ENCODE measurements around the gene FBXW9. TPM values are rescaled to one million over a fixed set of nuclear protein-coding genes. Genes with fewer than 3 reads are reported as not detected.
"Not testable (repeated sequence)": the region's sequence is repeated elsewhere in the genome, so short reads cannot be mapped to it uniquely, and the experiment has no call there.

The FBXW9 gene
- total and polyA plus RNA-seq, 3 experiments from 2014 or later: 5.9 to 8.1 (median 7.9) TPM

DNA sequence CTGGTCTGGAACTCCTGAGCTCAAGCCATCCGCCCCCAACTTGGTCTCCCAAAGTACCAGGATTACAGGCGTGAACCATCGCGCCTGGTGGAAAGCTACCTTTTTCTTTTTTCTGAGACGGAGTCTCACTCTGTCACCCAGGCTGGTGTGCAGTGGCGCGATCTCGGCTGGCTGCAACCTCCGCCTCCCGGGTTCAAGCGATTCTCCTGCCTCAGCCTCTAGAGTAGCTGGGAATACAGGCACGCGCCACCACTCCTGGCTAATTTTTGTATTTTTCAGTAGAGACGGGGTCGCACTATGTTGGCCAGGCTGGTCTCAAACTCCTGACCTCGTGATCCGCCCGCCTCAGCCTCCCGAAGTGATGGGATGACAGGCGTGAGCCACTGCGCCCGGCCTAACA lies 994 bp upstream of the FBXW9 start:
- H3K4me1 Mint-ChIP-seq: peaks cover 10 to 15% (median 12%) of the 10 kb centered on the region in 3 donors
- not testable (repeated sequence) for H3K9me3 ChIP-seq (ENCODE audit: low read length); DNase-seq; H3K9me3 Mint-ChIP-seq; H3K36me3 ChIP-seq (ENCODE audit: insufficient read depth, low read length); H3K27me3 ChIP-seq (ENCODE audit: insufficient read depth, low read length, poor library complexity, severe bottlenecking); H3K4me3 ChIP-seq (ENCODE audit: low read length); H3K27me3 Mint-ChIP-seq
- peaks cover 0 to 28% (median 0%) of the 10 kb centered on the region in 3 donors for H3K36me3 Mint-ChIP-seq
- Histone ChIP-seq H3K27ac (ENCODE audit: low read depth, low read length) (peak overlapping the region; percentile 79), H3K4me1 (ENCODE audit: insufficient read depth, low read length) (peaks cover 12% of the 10 kb centered on the region)
- ChIA-PET POLR2A (interaction anchor here (1.7 to 2.4 kb wide), 2 partner anchors 24 to 37 kb away, joined by 7 to 9 read pairs; partner anchors contain the start of gene TRIR), CTCF (interaction anchor here (0.9 to 1.4 kb wide), 3 partner anchors 19 to 61 kb away, joined by 3 to 5 read pairs (median 4); partner anchors contain the start of gene TRIR)
- peak overlapping the region in 6 of 7 donors; percentile 8 to 98 (median 42) for H3K4me3 Mint-ChIP-seq
- peak overlapping the region in 3 of 8 donors; percentile 57 to 99 (median 99) for H3K27ac Mint-ChIP-seq

DNA sequence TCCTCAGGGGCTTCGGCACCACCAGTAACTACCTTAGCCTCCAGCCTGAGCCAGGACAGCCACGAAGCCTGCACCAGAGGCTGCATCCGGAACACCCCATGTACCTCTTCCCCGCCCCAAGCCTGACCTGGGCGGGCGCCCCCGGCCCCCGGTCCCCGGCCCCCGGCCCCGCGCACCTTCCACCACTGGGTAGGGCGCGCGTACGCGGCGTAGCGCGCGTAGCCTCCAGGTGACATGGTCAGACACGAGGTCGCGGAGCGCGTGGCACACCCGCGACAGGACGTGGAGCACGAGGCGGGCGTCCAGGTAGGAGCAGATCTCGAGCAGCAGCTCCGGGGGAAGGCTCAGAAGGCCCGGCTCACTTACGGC lies 450 bp downstream of the FBXW9 start:
- CTCF ChIA-PET: interaction anchor here (0.8 to 1.6 kb wide), 4 partner anchors 11 to 64 kb away, joined by 3 to 5 read pairs (median 4); partner anchors contain the start of gene DHPS
- Histone ChIP-seq H3K9me3 (ENCODE audit: low read length) (no peaks in the 10 kb centered on the region), H3K27me3 (ENCODE audit: insufficient read depth, low read length, poor library complexity, severe bottlenecking) (no peaks in the 10 kb centered on the region), H3K4me1 (ENCODE audit: insufficient read depth, low read length) (peaks cover 12% of the 10 kb centered on the region), H3K4me3 (ENCODE audit: low read length) (peak overlapping the region; percentile 58), H3K36me3 (ENCODE audit: insufficient read depth, low read length) (no peaks in the 10 kb centered on the region), H3K27ac (ENCODE audit: low read depth, low read length) (peak overlapping the region; percentile 79)
- Mint-ChIP-seq H3K4me1 (peaks cover 10 to 15% (median 12%) of the 10 kb centered on the region in 3 donors), H3K9me3 (no peaks in the 10 kb centered on the region), H3K27ac (peak overlapping the region in 6 of 8 donors; percentile 60 to 98 (median 78)), H3K36me3 (peaks cover 0 to 14% (median 0%) of the 10 kb centered on the region in 3 donors), H3K27me3 (peaks cover 0 to 3% of the 10 kb centered on the region in 2 donors), H3K4me3 (peak overlapping the region; percentile 87 to 98 (median 92))
- POLR2A ChIA-PET: interaction anchor here (0.5 to 2.4 kb wide), 7 partner anchors 14 to 772 kb away, joined by 3 to 11 read pairs (median 7); partner anchors contain the start of genes DHPS and TRIR
- no peak for DNase-seq

DNA sequence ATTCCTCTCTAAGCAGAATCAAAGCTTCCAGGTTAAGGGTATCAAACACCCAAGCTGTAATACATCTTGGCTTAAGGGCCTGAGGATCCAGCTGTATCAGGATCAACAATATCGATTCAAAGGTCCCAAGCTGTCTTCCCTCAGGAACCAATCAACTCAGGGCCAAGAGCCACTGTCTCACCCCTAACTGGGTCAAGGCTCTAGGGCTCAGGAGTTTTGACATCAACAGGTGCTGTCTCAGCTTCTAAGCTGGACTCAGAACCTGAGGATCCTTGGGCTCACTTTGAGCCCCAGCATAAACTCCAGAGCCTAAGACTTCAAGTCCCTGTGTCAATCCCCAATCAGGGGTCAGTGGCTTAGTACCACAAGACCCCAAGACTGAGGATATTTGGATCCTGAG lies 917 bp downstream of the FBXW9 start:
- H3K36me3 Mint-ChIP-seq: peaks cover 0 to 10% (median 0%) of the 10 kb centered on the region in 3 donors
- CTCF ChIA-PET: interaction anchor here (1.1 to 1.6 kb wide), 2 partner anchors 10 to 14 kb away, joined by 3 to 5 read pairs; partner anchors contain the start of gene DHPS
- H3K27ac Mint-ChIP-seq: peak overlapping the region in 5 of 8 donors; percentile 60 to 85 (median 71)
- peaks cover 0 to 3% of the 10 kb centered on the region in 2 donors for H3K27me3 Mint-ChIP-seq
- no peaks in the 10 kb centered on the region for H3K36me3 ChIP-seq (ENCODE audit: insufficient read depth, low read length)
- peak overlapping the region; percentile 64 to 98 (median 79) for H3K4me3 Mint-ChIP-seq
- no peaks in the 10 kb centered on the region for H3K27me3 ChIP-seq (ENCODE audit: insufficient read depth, low read length, poor library complexity, severe bottlenecking)
- peaks cover 10 to 15% (median 12%) of the 10 kb centered on the region in 3 donors for H3K4me1 Mint-ChIP-seq
- POLR2A ChIA-PET: interaction anchor here (1.0 to 2.4 kb wide), 3 partner anchors 14 to 39 kb away, joined by 4 to 9 read pairs (median 9); partner anchors contain the start of genes DHPS and TRIR
- DNase-seq: no peak
- H3K4me1 ChIP-seq (ENCODE audit: insufficient read depth, low read length): peaks cover 12% of the 10 kb centered on the region
- no peaks in the 10 kb centered on the region for H3K9me3 Mint-ChIP-seq
- no peaks in the 10 kb centered on the region for H3K9me3 ChIP-seq (ENCODE audit: low read length)
- H3K4me3 ChIP-seq (ENCODE audit: low read length): peak overlapping the region; percentile 58
- no peak overlapping the region for H3K27ac ChIP-seq (ENCODE audit: low read depth, low read length)

DNA sequence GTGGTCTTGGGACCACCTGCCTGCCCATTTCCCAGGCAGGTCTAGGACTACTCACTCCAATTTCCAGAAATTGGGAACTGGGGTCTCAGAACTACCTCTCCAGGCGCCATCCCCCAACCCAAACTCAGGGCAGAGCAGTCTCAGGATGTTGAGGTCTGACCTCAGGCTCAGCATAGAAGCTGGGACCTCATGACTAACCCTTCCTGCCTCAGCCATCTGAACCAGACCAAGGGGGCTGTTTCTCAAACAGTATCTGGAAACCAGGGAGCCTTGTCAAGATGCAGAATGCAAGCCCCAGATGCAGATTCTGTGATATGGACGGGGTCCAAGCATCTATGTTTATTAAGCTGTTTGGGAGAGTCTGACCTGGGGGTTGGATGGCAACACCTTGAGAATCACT lies 1.3 kb downstream of the FBXW9 start:
- H3K4me3 ChIP-seq (ENCODE audit: low read length): peak overlapping the region; percentile 58
- peaks cover 12% of the 10 kb centered on the region for H3K4me1 ChIP-seq (ENCODE audit: insufficient read depth, low read length)
- ChIA-PET CTCF (interaction anchor here (1.1 to 1.6 kb wide), 2 partner anchors 9 to 13 kb away, joined by 3 to 5 read pairs; partner anchors contain the start of gene DHPS), POLR2A (no interaction called here)
- no peaks in the 10 kb centered on the region for H3K27me3 ChIP-seq (ENCODE audit: insufficient read depth, low read length, poor library complexity, severe bottlenecking)
- H3K4me1 Mint-ChIP-seq: peaks cover 10 to 15% (median 12%) of the 10 kb centered on the region in 3 donors
- H3K27ac ChIP-seq (ENCODE audit: low read depth, low read length): no peak overlapping the region
- no peaks in the 10 kb centered on the region for H3K9me3 ChIP-seq (ENCODE audit: low read length)
- H3K36me3 ChIP-seq (ENCODE audit: insufficient read depth, low read length): no peaks in the 10 kb centered on the region
- peak overlapping the region in 1 of 8 donors; percentile 17 for H3K27ac Mint-ChIP-seq
- H3K36me3 Mint-ChIP-seq: peaks cover 0 to 8% (median 0%) of the 10 kb centered on the region in 3 donors
- no peak for DNase-seq
- no peaks in the 10 kb centered on the region for H3K9me3 Mint-ChIP-seq
- peaks cover 0 to 3% of the 10 kb centered on the region in 2 donors for H3K27me3 Mint-ChIP-seq
- peak overlapping the region in 6 of 7 donors; percentile 14 to 82 (median 46) for H3K4me3 Mint-ChIP-seq

DNA sequence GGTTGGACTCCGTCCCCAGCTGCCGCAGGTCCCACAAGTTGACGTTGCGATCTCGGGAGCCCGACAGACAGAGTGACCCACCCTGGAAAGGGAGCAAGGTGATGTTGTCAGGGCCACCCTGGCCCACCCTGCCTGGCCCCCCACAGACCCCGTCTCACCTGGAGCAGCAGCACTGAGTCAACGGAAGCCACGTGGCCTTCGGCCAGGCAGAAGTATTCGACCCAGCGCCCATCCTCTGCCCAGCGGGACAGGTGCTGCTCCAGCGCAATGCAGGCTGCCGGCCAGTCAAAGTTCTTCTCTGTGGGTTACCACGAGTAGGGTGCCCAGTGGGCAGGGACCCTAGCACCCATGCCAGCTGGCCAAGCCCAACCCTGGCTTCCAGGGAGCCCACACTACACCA lies 1.8 kb downstream of the FBXW9 start:
- H3K9me3 Mint-ChIP-seq: no peaks in the 10 kb centered on the region
- Histone ChIP-seq H3K9me3 (ENCODE audit: low read length) (no peaks in the 10 kb centered on the region), H3K27me3 (ENCODE audit: insufficient read depth, low read length, poor library complexity, severe bottlenecking) (no peaks in the 10 kb centered on the region), H3K4me3 (ENCODE audit: low read length) (no peak overlapping the region), H3K4me1 (ENCODE audit: insufficient read depth, low read length) (peaks cover 12% of the 10 kb centered on the region), H3K36me3 (ENCODE audit: insufficient read depth, low read length) (no peaks in the 10 kb centered on the region), H3K27ac (ENCODE audit: low read depth, low read length) (no peak overlapping the region)
- peaks cover 10 to 15% (median 12%) of the 10 kb centered on the region in 3 donors for H3K4me1 Mint-ChIP-seq
- peaks cover 0 to 7% (median 0%) of the 10 kb centered on the region in 3 donors for H3K36me3 Mint-ChIP-seq
- no peak overlapping the region for H3K27ac Mint-ChIP-seq
- ChIA-PET CTCF (interaction anchor here (1.1 kb wide), 1 partner anchor 9 kb away, joined by 3 read pairs; no protein-coding TSS in a partner anchor), POLR2A (no interaction called here)
- peak overlapping the region in 5 of 7 donors; percentile 43 to 82 (median 47) for H3K4me3 Mint-ChIP-seq
- DNase-seq: no peak
- peaks cover 0 to 3% of the 10 kb centered on the region in 2 donors for H3K27me3 Mint-ChIP-seq

DNA sequence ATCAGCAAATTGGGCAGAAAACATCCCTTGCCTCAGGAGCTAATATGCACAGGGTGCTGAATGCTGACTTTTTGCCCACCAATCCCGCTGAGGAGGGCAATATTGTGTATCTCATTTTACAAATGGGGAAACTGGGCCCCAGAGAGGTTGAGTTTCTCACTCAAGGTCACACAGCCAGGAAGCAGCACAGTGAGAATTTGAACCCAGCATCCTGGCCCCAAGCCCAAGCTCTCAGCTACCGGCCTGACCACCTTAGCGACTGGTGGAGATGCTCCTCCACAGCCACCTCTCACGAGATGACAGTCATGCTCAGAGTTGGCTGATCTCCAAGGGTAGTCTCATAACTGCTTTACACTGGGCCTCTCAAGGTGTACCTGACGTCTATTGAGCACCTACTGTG lies 3.5 kb downstream of the FBXW9 start:
- no peak overlapping the region for H3K4me3 ChIP-seq (ENCODE audit: low read length)
- ChIA-PET POLR2A (no interaction called here), CTCF (no interaction called here)
- H3K27ac ChIP-seq (ENCODE audit: low read depth, low read length): no peak overlapping the region
- no peak for DNase-seq
- H3K27me3 Mint-ChIP-seq: peaks cover 0 to 3% of the 10 kb centered on the region in 2 donors
- no peaks in the 10 kb centered on the region for H3K36me3 ChIP-seq (ENCODE audit: insufficient read depth, low read length)
- H3K4me3 Mint-ChIP-seq: no peak overlapping the region
- H3K4me1 ChIP-seq (ENCODE audit: insufficient read depth, low read length): peaks cover 12% of the 10 kb centered on the region
- H3K9me3 Mint-ChIP-seq: no peaks in the 10 kb centered on the region
- H3K27ac Mint-ChIP-seq: no peak overlapping the region
- no peaks in the 10 kb centered on the region for H3K27me3 ChIP-seq (ENCODE audit: insufficient read depth, low read length, poor library complexity, severe bottlenecking)
- H3K9me3 ChIP-seq (ENCODE audit: low read length): no peaks in the 10 kb centered on the region
- peaks cover 0 to 4% (median 0%) of the 10 kb centered on the region in 3 donors for H3K36me3 Mint-ChIP-seq
- H3K4me1 Mint-ChIP-seq: peaks cover 8 to 11% (median 8%) of the 10 kb centered on the region in 3 donors

DNA sequence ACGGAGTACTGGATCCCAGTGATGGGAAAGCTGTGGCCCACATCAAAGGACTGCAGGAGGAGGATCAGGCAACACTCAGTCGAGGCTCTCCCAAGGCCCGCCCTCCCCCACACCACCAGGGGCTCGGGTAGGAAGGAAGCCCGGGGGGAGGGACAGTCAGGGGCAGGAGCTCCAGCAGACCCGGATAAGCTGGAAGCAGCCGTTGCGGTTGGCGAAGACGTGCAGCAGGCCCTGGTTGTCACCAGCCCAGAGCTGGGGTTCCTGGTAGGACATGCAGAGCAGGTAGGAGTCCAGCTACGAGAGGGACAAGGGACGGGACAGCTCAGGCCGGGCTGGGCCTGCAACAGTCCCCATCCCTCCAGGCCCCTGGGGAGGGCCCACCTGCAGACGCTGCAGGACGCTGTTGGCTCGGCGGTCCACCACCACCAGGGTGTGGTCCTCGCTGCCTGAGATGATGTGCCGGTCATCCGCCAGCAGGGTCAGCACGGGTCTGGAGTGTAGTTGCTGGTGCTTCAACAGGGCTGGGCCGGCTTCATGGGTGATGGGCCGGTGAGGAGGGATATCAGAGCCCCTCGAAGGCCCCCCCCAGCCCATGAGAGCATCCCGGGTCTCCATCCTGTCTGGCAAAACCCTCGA lies 6.7 kb downstream of the FBXW9 start:
- H3K4me1 ChIP-seq (ENCODE audit: insufficient read depth, low read length): no peaks in the 10 kb centered on the region
- Mint-ChIP-seq H3K4me3 (no peak overlapping the region), H3K4me1 (no peaks in the 10 kb centered on the region), H3K27ac (no peak overlapping the region), H3K9me3 (no peaks in the 10 kb centered on the region), H3K27me3 (no peaks in the 10 kb centered on the region), H3K36me3 (peaks cover 0 to 1% (median 0%) of the 10 kb centered on the region in 3 donors)
- no peak for DNase-seq
- H3K27ac ChIP-seq (ENCODE audit: low read depth, low read length): no peak overlapping the region
- ChIA-PET CTCF (interaction anchor here (1.0 kb wide), 1 partner anchor 9 kb away, joined by 3 read pairs; no protein-coding TSS in a partner anchor), POLR2A (no interaction called here)
- no peaks in the 10 kb centered on the region for H3K9me3 ChIP-seq (ENCODE audit: low read length)
- H3K4me3 ChIP-seq (ENCODE audit: low read length): no peak overlapping the region
- H3K36me3 ChIP-seq (ENCODE audit: insufficient read depth, low read length): no peaks in the 10 kb centered on the region
- H3K27me3 ChIP-seq (ENCODE audit: insufficient read depth, low read length, poor library complexity, severe bottlenecking): no peaks in the 10 kb centered on the region

DNA sequence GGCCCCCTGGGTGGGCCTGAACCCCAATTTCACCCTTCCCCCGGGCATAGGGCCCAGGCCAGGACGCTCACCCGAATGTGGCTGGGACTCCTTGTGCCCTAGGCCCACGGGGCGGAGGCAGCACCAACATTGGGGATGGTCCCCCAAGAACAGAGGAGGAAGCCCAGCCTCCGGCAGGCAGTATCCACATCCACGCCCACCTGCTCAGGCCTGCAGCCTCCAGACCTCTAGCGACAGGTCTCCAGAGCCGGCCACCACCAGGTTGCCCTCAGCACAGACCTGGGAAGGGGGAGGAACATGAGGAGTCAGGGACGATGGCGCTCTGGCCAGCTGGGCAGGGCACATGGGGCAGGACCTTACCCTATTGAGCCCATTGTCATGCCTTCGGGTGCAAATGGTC lies 7.4 kb downstream of the FBXW9 start:
- Histone ChIP-seq H3K27ac (ENCODE audit: low read depth, low read length) (no peak overlapping the region), H3K36me3 (ENCODE audit: insufficient read depth, low read length) (no peaks in the 10 kb centered on the region), H3K4me3 (ENCODE audit: low read length) (no peak overlapping the region), H3K9me3 (ENCODE audit: low read length) (no peaks in the 10 kb centered on the region), H3K27me3 (ENCODE audit: insufficient read depth, low read length, poor library complexity, severe bottlenecking) (no peaks in the 10 kb centered on the region), H3K4me1 (ENCODE audit: insufficient read depth, low read length) (no peaks in the 10 kb centered on the region)
- Mint-ChIP-seq H3K4me1 (peaks cover 0 to under 1% (median 0%) of the 10 kb centered on the region in 3 donors), H3K36me3 (peaks cover 0 to 1% (median 0%) of the 10 kb centered on the region in 3 donors), H3K4me3 (no peak overlapping the region), H3K27ac (no peak overlapping the region), H3K27me3 (no peaks in the 10 kb centered on the region), H3K9me3 (no peaks in the 10 kb centered on the region)
- ChIA-PET CTCF (interaction anchor here (1.0 kb wide), 1 partner anchor 8 kb away, joined by 3 read pairs; no protein-coding TSS in a partner anchor), POLR2A (no interaction called here)
- DNase-seq: no peak

Data from CD8-positive, alpha-beta memory T cell (primary cell).